Measurements from ENCODE around the gene CNRIP1.
"Not testable (repeated sequence)": the region's sequence is repeated elsewhere in the genome, so short reads cannot be mapped to it uniquely, and the experiment has no call there.

Gene CNRIP1, protein sequence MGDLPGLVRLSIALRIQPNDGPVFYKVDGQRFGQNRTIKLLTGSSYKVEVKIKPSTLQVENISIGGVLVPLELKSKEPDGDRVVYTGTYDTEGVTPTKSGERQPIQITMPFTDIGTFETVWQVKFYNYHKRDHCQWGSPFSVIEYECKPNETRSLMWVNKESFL

DNA sequence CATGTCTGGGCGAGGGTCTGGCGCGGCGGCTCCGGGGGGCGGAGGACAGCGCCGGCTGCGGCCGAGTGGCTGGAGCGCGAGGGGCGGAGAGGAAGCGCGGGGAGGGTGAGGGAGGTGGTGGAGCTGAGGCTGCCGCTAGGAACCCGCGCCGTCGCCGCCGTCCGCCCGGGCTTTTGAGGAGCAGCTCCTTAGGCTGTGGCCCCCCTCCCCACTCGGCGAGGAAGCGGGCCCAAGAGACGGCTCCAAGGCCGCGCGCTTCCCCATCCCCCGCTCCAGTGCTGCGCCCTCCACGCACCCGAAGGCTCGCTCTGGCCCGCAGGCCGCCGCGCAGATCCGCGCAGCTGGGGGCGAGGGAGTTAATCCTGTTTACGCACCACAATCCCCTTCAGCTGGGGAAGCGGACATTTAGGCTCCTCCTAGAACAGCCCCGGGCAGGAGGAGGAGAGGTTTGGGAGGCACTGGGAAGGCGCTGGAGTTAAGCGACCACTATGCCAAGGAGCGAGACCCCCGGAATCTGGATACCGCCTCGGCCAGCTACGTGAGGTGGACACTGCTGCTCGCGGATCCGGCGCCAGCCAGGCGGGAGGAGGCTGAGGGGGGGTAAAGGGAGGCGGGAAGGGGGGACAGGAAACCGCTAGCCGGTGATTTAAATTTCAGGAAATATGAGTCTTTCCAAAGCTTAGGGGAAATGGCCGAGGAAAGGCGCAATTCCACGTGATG lies at the start of gene CNRIP1:
CNRIP1 (minus strand) TSS at position 552 of the 720 bp plus-strand sequence; CDS start at position 3, 549 bp downstream.
- peak; percentile 55 for DNase-seq (ENCODE audit: low spot score)

DNA sequence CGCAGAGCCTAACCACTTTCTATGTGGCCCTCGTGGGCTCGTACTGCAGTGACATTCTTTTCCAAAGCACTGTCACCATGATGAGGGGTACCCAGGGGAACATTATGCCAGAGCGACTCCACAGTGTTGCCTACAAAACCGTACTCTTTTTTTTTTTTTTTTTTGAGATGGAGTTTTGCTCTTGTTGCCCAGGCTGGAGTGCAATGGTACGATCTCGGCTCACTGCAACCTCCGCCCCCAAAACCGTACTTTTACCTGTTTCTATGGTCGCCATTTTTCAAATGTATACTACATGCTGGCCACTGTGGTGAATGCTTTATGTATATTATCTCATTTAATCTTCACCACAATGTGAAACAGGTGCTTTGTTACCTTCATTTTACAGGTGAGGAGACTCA lies 49.6 kb upstream of the CNRIP1 start:
- DNase-seq (ENCODE audit: low spot score): no peak

DNA sequence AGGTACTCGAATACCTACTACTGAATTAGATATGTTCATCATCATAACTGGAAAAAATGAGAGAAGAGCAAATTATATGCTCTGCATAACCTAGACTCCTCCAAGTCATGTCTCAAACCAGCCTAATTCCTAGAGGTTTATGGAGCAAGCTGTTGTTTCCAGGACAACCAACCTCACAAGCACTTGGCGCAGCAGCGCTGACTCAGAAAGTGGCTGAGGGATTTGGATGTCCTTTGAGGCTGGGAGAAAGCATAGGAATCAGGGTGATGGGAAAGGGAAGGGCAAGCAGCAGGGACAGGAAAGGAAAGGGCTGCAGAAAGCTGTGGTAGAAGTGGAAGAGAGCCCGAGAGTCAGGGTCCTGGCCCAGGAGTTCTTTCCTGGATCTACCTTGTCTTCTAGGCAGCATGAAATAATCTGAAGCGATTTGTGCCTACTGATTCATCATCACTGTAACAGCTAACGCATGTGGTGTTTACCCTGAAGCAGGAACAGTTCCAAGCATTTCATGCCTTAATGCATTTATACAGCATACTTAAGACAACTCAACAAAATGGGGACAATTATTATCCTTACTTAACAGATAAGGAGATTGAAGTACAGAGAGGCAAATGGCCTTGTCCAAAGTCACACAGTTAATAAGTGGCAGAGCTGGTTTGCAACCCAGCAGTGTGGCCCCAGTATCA lies 49.0 kb upstream of the CNRIP1 start:
- DNase-seq (ENCODE audit: low spot score): no peak

DNA sequence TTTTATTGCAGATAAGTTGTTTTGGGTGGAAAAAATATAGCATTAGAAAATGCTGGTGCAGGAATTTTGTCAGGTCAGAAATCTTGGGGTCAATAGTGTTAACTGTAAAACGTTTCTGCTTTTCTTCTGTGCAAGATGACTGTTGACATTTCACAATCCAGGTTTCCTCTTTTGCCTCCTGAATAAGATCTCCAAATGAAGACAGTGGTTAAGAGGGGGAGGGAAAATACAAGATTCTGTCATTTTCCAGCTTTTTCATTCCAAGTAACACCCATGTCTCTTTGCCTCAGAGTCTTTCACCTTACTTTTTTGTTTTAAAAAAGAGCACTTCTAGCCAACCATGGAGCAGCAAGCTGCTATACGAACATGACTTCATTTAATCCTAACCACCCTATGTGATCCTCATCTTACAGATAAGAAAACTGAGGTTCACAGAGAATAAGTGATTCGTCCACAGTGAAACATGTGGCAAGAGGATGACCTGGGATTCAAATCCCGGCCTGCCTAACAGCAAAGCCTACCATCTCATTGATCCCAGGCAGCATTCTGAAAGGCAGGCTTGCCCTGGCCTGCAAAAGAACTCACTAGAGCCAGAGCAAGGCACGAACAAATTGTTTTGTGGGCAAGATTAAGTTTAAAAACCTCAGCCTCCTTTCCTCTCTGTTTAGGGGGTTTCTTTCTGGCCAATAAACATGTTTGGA lies 48.4 kb upstream of the CNRIP1 start:
- DNase-seq (ENCODE audit: low spot score): no peak

DNA sequence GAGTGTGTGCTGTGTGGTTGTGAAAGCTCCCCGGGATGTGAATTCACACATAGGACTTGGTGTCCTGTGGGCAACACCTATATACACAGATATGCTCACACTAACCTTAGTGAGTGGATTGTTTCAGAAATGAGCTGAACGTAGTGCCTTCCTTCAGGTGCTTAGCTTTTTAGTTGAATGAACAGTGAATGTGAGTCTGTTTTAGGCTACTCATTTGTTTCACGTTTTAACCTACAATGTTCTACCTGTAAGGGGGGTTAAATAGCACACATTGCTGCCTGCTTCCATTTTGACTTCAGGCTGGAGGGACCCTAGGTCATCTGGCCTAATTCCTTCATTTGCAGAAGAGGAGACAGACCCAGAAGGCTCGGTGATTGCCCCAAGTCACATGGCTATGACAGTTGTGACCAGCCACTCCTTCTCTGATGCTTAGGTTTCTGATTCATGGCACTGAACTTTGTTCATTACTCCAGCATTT lies 46.4 kb upstream of the CNRIP1 start:
- no peak for DNase-seq (ENCODE audit: low spot score)

DNA sequence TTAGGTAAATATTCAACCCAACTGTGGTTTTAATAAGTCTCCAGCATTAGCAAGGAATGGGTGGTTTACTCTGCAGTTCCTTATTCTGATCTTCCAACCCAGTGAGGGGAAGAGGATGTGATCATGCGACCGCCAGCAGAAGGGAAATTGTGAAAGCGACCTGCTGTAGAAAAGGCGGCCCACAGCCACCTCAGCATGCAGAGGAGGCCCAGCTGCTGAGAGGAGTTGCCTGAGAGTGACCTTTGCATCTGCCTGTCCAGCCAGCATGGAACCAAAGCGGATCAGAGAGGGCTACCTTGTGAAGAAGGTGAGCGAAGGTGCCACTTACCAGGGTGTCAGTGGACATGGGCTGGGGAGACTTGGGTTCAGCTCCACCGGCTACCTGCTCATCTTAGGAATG lies 45.3 kb upstream of the CNRIP1 start, which contains the start of gene PLEK:
PLEK (plus strand) TSS at position 196 of the 400 bp plus-strand sequence; CDS start at position 266, 70 bp downstream.
- no peak for DNase-seq (ENCODE audit: low spot score)

DNA sequence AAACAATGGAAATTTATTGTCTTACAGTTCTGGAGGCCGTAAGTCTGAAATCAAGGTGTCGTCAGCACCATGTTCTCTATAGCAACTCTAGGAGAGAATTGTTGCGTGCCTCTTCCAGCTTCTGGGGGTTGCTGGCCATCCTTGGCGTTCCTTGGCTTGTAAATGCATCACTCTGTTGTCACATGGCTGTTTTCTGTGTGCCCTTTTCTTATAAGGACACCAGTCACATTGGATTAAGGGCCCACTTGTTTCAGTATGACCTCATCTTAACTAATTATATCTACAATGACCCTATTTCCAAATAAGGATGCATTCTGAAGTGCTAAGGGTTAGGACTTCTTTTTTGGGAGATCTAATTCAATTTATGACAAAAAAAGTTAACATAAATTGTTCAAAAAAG lies 44.0 kb upstream of the CNRIP1 start:
- DNase-seq (ENCODE audit: low spot score): no peak

DNA sequence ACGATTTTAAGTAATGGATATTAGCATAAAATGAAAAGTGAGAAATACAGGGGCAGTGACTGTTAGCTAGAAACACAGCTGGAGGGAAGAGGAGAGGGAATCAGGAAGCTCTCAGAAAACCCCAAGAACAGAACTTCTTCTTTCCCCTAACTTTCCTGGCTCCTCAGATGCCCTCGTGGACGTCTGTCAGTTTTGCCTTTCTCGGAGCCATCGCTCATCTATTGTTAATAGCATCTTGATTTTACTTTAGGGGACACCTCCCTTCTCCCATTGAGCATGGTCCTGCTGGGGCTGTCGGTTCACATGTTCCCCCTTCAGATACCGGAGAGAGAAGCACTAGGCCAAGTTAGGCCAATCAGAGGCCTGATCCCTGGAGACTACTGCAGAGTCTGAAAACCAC lies 43.0 kb upstream of the CNRIP1 start:
- DNase-seq (ENCODE audit: low spot score): no peak

DNA sequence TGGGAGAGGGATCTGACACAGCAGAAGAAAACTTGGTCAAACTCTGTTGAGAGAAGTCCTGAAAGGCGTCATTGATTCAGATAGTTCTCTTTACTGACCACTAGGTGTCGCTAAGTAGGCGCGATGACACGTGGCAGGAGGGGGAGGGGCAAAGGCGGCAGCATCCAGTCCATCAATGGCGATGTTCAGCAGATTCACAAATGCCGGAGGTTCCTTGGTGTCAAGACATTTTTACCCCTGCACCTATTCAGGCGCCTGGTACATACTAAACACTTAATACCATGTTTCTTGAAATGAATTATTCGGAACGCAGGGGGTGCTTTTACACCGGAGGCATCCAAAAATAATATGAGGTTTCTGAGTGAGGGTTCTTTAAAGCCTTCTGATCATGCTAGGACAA lies 42.3 kb upstream of the CNRIP1 start:
- peak; percentile 88 for DNase-seq (ENCODE audit: low spot score)

DNA sequence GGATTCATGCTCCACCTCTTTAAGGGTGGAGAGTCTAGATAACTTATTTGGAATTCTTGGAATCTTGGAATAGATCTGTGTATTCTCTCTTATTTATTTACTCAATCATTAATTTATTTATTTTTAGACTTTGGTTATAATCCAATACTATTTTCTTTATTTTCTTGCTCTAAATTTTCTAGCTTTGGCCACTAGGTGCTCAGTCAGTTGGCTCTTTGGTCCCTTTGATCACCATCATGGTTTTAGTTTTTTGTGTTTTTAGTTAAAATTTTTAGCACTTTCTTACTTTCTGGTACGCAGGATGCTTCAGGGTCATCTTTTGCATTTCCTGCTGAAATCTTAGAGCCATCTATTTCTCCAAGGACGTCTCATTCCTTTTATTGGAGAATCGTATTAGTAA lies 40.1 kb upstream of the CNRIP1 start:
- DNase-seq (ENCODE audit: low spot score): no peak

DNA sequence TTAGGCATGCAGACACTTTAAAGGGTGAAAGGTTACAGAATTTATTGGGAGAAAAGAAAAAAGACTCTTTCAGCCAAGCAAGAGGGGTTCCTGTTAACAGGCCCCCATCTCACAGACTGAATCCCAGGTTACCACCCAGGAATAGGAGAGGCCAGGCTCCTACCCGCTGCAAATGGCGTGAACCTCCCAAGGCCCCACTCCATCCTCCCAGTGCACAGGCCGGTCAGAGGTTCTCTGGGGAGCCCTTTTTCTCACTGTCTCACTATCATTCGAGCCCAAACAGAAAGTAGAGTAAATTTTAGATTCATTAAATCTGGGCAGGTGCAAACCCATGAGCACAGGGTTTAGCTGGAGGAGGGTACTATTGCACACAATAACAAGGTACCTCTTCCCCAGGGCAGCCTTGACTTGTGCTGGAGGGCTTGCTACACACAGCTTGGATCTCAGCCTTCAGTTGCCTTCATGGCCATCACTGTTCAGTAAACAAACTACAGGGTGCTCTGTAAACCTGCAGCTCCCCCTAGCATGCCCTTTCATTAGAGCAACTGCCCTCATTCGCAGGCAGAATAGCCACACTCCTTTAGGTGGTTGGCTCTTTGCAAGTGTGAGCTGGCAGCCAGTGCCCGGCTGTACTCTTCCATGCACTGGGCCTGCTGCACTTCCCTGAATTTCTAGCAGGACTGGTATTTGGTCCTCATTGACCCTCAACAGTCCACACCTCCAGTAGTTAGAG lies 38.0 kb upstream of the CNRIP1 start:
- DNase-seq (ENCODE audit: low spot score): peak; percentile 83

DNA sequence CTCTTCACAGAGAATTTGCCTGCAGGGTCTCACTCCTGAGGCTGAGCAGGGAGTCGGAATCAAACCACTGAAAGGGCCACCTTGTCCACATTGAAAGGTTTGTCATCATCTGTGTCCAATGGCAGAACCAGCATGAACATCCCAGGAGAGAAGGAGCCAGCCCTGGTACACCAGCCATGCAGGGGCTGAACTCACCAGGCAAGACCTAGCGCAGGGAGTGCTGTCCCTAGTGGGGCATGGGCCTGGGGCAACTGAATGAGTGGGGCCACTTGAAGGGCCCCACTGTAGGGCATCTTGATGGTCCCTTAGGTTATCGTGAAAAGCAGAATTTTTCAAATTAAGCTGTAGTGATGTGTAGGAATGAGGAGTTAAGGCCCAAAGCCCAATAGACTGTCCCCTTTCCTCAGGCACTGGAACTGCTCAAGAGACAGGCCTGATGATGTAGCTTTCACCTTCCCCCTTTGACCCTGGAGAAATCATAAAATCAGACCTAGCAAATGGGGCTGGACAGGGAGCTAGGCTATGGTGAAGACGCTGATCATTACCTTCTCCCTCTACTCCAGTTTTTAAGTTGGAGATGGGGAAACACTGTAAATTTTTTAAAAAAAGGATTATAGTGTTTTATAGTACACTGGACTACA lies 37.0 kb upstream of the CNRIP1 start:
- no peak for DNase-seq (ENCODE audit: low spot score)

DNA sequence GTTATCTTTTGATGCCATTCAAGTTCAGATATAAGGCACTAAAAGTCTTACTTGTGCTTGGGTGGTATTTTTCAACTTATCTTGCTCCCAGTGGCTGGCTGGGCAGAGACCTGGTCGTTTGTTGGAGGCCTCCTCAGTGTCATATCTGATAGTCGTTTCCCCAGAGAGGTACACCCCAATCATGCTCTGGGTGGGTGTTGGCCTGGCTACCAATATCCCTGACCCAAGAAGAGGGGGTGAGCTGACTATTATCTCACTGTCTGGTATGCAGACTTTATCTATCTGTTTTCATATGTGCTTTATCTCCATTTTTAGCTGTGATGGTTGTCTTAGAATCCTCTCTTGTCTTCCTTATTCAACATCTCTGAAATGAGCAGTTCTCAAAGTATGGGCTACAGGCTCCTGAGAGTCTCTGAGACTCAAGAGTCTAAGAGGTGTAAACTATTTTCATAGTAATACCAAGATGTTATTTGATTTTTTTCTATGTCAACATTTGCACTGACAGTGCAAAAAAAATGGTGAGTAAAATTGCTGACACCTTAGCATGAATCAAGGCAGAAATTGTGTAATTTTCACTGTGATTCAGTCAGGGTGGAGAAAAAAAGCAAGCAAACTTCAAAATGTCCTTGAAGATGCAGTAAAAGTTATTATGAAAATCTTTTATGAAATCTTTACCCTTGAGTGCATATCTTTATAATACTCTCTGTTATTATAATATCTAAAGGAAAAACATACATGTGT lies 33.1 kb upstream of the CNRIP1 start:
- peak; percentile 55 for DNase-seq (ENCODE audit: low spot score)

DNA sequence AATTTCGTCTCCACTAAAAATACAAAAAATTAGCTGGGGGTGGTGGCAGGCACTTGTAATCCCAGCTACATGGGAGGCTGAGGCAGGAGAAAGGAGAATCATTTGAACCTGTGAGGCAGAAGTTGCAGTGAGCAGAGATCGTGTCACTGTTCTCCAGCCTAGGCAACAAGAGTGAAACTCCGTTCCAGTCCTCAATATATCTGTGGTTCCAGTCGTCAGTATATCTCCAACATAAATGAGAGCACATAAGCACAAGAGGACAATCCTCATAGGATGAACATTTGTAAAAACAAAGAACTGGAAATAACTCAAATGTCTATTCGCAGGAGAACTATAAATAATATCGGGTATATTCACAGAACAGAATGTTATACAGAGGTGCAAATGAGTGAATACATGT lies 32.2 kb upstream of the CNRIP1 start:
- no peak for DNase-seq (ENCODE audit: low spot score)

DNA sequence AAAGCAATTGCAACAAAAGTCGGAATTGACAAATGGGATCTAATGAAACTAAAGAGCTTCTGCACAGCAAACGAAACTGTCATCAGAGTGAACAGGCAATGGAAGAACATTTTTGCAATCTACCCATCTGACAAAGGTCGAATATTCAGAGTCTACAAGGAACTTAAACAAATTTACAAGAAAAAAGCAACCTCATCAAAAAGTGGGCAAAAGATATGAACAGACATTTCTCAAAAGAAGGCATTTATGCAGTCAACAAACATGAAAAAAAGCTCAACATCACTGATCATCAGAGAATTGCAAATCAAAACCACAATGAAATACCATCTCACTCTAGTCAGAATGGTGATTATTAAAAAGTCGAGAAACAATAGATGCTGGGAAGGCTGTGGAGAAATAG lies 29.3 kb upstream of the CNRIP1 start:
- DNase-seq (ENCODE audit: low spot score): not testable (repeated sequence)

DNA sequence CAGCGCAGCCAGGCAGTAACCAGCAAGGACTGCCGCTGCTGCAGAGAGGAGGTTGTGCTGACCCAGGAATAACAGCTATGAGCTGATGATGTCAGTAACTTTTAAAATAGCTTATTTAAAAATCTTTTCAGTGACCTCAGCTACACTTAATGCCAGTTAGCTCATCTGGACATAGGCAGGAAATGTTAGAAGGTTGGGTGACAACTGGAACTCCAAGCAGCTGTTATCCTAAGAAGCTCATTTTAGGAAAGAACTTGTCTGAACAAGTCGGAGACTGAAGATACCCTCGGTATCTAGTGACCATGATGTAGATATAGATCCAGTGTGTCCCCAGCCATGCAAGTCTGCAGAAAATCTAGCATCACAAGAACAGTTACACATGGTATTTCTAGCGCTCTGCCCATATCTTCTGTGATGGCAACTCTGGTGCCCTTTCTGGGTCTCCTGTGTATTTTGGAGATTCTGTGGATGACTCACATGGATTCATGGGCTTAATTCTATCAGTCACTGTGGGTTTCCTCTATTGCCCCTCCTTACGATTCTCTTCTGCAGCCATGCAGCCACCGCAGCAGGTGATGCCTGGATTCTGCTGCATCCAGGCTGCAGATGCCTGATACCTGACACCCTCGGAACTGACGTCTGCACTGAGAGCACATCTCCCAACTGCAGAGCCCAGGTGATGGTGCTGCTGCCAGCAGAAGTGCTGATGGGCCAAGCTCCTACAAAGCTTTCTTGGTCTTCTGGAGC lies 25.6 kb upstream of the CNRIP1 start:
- DNase-seq (ENCODE audit: low spot score): no peak

DNA sequence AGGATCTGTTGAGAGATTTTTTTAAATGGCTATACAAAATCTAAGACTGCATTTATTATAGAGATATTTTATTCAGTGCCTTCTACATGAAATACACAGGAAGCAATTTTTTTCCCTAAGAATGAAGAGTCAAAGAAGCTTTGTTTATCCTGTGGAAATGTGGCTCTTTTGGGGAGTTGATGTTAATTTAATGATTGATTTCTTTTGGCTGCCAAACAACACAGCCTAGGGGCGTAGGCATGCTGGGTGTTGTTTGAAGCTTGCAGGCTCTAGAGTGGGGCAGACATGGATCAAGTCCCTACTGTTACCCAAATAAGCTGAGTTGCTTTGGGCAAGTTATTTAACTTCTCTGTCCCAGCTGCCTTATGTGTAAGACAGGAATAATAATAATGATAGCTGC lies 24.3 kb upstream of the CNRIP1 start:
- DNase-seq (ENCODE audit: low spot score): no peak

DNA sequence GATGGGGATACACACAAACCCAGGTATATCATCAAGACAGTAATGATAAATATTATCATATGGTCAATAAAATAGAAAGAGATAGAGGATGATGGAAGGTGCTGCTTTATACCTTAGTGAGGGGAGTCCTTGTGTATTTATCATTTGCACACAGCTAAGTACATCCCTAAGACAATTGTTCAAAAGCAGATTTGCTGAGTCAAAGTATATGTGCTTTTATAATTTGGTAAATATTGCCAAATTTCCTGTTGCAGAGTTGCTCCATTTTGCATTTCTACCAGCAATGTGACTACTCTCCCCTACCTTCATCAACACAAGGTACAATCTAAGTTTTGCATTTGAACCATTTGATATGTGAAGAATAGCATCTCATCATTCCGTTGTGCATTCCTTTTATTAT lies 22.7 kb upstream of the CNRIP1 start:
- DNase-seq (ENCODE audit: low spot score): no peak

DNA sequence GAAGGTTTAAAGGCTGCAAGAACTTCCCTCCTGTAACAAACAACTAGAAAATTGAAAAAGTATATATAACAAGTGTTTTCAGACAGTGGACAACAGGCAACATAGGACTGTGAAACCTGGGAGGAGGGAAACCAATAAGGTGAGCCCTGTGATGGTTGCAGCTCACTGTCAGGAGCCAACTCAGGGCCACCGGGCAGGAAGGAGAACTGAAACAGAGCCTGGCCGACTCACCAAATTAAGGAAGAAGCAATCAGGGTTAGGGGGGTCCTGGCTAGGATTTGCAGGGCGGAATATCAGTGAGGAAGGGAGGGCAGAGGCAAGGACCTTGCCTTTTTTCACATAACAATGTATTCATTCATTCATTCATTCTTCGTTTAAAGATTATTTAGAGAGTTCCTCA lies 21.8 kb upstream of the CNRIP1 start:
- DNase-seq (ENCODE audit: low spot score): no peak

DNA sequence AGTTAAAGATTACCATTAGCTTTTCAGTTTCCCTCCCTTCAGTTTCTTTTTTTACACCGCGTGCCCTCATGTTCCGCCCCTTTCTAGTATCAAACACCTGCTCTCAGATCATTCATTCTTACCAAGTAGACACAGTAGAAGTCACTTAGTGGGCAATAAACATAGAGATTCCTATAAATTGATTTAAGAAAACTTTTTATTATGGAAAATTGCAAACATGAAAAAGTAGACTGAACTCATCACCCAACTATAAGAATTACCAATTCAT lies 21.2 kb upstream of the CNRIP1 start:
- no peak for DNase-seq (ENCODE audit: low spot score)

Measured in hematopoietic multipotent progenitor cell treated with erythropoietin and hydrocortisone succinate and interleukin-3 and kit ligand, for 17 days (in vitro differentiated cells).